ENCODE measurements around the gene XRN2.
"Not testable (repeated sequence)": the region's sequence is repeated elsewhere in the genome, so short reads cannot be mapped to it uniquely, and the experiment has no call there.

Gene XRN2

GRCh38 chr20:21391185-21391971 lies 88.2 kb downstream of the XRN2 start:
- DNase-seq, result peak; percentile 27

DNA sequence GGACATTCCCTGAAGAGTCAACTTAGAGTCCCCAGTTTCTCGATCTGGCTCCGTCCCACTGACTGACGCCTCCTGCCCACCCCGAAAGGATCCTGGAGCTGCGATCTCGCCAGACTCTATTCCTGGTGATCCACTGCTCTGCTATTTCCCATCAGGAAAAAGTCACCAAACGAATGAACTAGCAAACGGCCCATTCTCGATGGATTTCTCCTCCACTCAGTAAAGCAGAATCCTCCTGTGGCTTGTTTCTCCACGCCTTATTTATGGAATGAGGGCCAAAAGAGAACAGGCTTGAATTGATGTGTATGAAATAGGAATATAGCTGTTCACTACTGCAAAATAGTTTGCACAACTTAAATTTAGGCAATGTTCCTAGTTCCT lies 88.8 kb downstream of the XRN2 start:
- DNase-seq, result peak; percentile 25

DNA sequence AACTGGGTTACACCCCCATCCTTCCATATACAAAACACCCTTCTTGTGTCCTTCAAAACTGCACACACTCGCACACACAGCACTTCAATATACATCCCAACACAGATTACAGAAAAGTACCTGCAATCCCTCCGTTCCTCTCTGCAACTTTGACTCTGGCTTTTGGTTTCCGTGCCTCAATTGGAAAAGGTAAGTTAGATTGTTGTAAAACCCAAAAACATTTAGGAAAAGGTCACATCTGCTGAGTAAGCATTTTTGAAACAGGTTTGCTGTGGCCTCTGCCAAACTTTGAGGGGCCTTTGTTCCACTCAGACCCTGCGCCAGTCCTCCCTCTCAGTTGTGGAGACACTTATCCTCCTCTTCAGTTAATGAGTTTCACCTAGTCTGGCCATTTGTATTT lies 90.0 kb downstream of the XRN2 start:
- no peak for DNase-seq

DNA sequence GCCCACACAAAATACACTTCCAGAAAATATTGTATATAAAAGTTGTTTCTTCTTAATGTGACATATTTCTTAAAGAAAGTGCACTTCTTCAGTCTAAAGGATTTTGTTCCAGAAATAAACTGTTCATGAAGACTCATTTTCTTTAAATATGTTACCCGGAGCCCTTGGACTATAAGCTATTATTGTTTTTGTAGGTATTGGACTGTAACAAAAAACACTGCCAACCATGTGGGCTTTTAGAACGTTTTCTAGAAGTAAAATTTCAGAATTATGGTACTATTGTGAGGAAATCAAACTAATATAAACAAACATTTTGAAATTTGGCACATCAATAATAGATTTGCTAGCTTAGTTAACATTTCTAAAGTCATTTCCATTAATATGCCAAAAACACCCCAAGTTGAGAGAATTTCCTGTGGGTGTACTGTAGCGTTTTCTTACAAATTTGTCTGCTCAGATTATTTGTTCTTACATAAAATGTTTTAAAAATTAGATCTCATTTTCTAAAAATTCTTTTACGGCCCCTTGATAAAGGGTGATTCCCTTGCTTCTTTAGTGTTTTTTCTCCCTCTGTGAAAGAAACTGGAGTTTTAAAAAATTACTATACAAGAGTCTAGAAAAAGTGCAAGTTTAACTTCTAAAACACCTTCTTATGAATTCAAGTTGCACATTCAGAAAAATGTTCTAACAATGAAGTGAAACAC lies 90.8 kb downstream of the XRN2 start:
- DNase-seq, result no peak

- DNase-seq, result no peak
Observed at GRCh38 chr20:21394551-21394950, 91.4 kb downstream of the XRN2 start.

- no peak for DNase-seq
Observed at GRCh38 chr20:21395051-21395665, 92.0 kb downstream of the XRN2 start.

DNA sequence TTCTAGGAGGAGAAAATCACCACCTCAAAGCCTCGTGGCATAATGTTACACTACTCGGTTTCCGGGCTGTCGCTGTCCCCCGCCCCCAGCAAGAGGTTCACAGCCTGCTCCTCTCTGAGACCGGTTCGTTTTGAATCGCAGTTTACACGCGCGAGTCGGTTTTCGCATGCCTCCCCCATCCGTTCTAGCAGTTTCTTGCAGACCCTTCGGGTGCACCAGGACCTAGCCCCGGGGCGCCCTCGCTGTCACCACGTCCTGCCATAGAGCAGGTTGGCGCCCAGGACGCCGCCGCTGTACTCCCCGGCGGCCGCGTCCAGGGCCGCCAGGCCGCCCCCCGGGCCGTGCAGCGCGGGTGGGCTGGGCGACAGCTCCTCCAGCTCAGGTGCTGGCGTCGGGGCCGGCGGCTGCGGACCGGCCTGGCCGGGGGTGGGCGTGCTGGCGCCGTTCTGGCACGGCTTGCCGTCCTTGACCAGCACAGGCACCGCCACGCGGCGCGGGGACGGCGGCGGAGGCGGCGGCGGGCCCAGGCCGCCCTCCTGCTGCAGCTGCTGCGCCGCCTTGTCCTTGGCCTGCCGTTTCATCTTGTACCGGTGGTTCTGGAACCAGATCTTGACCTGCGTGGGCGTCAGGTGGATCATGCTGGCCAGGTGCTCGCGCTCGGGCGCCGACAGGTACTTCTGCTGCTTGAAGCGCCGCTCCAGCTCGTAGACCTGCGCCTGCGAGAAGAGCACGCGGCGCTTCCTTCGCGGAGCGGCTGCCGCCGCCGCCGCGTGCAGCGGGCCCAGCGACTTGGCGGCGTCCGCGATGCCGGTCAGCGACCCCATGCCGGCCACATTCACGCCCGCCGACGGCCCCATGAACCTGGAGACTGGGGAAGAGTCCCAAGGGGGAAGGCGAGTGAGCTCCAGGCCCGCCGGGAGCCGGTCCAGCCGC lies 92.8 kb downstream of the XRN2 start:
- peak; percentile 38 for DNase-seq

DNA sequence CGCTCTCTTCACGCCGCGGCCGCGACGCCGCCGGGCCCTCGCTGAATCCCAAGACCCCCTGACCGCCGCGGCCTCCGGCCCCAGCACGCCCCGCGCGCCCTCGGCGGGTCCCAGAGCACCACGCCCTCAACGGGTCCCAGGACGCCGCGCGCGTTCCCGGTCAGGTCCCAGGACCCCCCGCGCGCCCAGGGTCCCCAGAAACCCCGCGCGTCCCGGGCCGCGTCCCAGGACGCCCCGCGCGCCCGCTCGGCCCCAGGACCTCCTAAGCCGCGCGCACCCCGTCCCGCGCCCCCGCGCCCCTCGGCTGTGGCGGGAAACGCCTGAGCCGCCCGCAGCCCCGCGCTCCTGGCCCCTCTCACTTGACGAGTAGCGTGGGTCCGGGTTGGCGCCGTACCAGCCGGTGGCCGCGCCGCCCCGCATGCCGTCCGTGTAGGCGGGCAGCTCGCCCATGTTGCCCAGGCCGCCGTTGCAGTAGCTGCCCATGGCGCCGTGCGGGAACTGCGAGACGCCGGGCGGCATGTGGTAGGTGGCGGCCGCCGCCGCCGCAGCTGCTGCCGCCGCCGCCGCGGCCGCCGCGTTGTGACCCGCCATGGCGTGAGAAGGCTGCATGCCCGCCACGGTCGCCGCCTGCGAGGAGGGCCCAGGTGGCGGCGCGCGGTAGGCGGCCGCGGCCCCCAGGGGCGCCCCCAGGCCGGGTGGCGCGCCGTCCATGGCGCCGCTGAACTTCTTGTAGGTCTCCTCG lies 93.6 kb downstream of the XRN2 start:
- DNase-seq, result peak; percentile 25

GRCh38 chr20:21397341-21398108 lies 94.4 kb downstream of the XRN2 start, which contains the start of gene NKX2-4:
NKX2-4 (minus strand) TSS chr20:21397526; CDS start chr20:21397399, 127 bp downstream.
- no peak for DNase-seq

- DNase-seq, result no peak
Observed at GRCh38 chr20:21398109-21399004, 95.2 kb downstream of the XRN2 start.

GRCh38 chr20:21399005-21399475 lies 95.9 kb downstream of the XRN2 start:
- no peak for DNase-seq

GRCh38 chr20:21411725-21412124 lies 108.6 kb downstream of the XRN2 start:
- no peak for DNase-seq

DNA sequence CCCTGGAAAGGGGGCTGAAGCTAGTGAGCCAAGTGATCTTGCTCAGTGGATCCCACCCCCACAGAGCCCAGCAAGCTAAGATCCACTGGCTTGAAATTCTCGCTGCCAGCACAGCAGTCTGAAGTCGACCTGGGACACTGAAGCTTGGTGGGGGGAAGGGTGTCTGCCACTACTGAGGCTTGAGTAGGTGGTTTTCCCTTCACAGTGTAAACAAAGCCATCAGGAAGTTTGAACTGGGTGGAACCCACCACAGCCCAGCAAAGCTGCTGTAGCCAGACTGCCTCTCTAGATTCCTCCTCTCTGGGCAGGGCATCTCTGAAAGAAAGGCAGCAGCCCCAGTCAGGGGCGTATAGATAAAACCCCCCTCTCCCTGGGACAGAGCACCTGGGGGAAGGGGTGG lies 110.9 kb downstream of the XRN2 start:
- not testable (repeated sequence) for DNase-seq

GRCh38 chr20:21419147-21419546 lies 116.0 kb downstream of the XRN2 start:
- not testable (repeated sequence) for DNase-seq

- no peak for DNase-seq
Observed at GRCh38 chr20:21421601-21422236, 118.6 kb downstream of the XRN2 start.

- DNase-seq, result not testable (repeated sequence)
Observed at GRCh38 chr20:21423712-21424111, 120.6 kb downstream of the XRN2 start.

- DNase-seq, result no peak
Observed at GRCh38 chr20:21424846-21425245, 121.7 kb downstream of the XRN2 start.

DNA sequence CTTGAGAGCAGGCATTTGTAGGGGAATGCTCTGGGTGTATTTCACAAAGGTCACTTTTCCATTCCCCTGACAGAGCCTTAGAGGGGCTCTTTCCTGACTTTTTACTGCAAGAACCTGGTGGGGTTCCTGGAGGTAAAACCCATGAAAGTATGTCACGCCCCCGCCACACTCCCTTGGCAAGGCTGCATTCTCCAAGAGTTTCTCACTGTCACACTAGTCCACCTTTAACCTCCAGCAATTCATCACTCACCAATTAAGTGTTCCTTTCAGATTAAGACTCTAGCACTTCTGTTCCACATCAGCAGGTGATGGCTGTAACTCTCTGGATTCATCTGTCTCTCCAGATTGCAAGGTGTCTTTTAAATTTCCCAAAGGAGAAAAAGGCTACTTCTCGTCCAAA lies 126.9 kb downstream of the XRN2 start:
- no peak for DNase-seq

DNA sequence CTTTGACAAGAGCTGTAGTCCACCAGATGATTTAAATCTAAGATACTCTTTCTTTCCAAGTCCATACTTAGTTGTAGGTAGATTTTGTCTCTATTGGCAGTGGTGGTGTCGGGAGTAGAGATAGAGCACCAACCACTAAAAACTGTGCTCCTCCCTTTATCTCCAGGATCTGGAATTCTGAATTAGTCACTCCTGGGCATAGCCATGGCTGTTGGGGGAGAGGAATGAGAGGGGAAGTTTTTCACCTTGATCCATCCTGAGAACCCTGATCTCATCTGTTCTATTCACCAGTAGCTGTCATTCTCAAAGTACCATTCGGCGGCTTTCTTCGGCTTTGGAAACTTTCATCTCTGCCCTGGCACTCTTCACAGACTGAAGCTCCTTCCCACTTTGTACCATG lies 129.8 kb downstream of the XRN2 start:
- no peak for DNase-seq

All from right hindlimb (tissue), 1 donor.